Liver (tissue), 3 donors: Measurements from ENCODE around the gene CTNNA2.

Experiments
- CTCF ChIP-seq: fragments of 150-350 bp; IDR thresholded peaks from 2 replicates; pipeline ENCODE4 v1.5.1; 2017; ENCODE audit warnings: improper control_type of control experiment, low read depth, low read length; ENCODE audit not compliant: missing input control
- EGR1 ChIP-seq, 2 donors: IDR thresholded peaks; 2 replicates each; pipeline ENCODE4 v1.6.1; 2016 to 2018; ENCODE audit warnings: antibody characterized with exemption in 2 of 2, low read depth in 2 of 2
- JUND ChIP-seq, 2 donors: IDR thresholded peaks; 2 replicates each; pipeline ENCODE4 v1.6.1; 2016; ENCODE audit warnings: antibody characterized with exemption in 2 of 2
- NR2F2 ChIP-seq: IDR thresholded peaks from 2 replicates; pipeline ENCODE4 v1.6.1; 2016; ENCODE audit warnings: antibody characterized with exemption
- RXRA ChIP-seq, 2 donors: IDR thresholded peaks; 2 replicates each; pipeline ENCODE4 v1.6.1; 2017 to 2018; ENCODE audit warnings: antibody characterized with exemption in 2 of 2, mild to moderate bottlenecking in 1 of 2
- donor health status: healthy.
- donor health status: healthy.

- TF ChIP-seq CTCF (no peak), EGR1 (IDR thresholded peaks at IDR 0.05; ENCODE audit: low read depth in 2 of 2) (no peak), NR2F2 (no peak), JUND (IDR thresholded peaks at IDR 0.05) (no peak), RXRA (IDR thresholded peaks at IDR 0.05) (no peak)
Observed at GRCh38 chr2:80462654-80463053, 949.8 kb downstream of the CTNNA2 start.
